GM18870 (cell line): ENCODE results near the gene MSH3.
"Not testable (repeated sequence)": the region's sequence is repeated elsewhere in the genome, so short reads cannot be mapped to it uniquely, and the experiment has no call there.

Experiments
- ATAC-seq: cut with Tn5 transposase; IDR thresholded peaks from one replicate; pipeline ENCODE4 v1.9.1; 2021; ENCODE audit warnings: moderate library complexity; ENCODE audit not compliant: unreplicated experiment

MSH3 gene

GRCh38 chr5:80655231-80655774, 851 bp downstream of the MSH3 start:
- no peak for ATAC-seq

GRCh38 chr5:80656425-80656824, 2.0 kb downstream of the MSH3 start:
- ATAC-seq, result no peak

GRCh38 chr5:80659106-80659505, 4.7 kb downstream of the MSH3 start:
- no peak for ATAC-seq

- ATAC-seq, result not testable (repeated sequence)
These were observed 6.2 kb downstream of the MSH3 start for GRCh38 chr5:80660661-80661060.

- ATAC-seq, result no peak
These were observed 7.7 kb downstream of the MSH3 start for GRCh38 chr5:80662108-80662507.

- ATAC-seq, result no peak
These were observed 10.6 kb downstream of the MSH3 start for GRCh38 chr5:80665057-80665456.

GRCh38 chr5:80667384-80667783, 12.9 kb downstream of the MSH3 start:
- ATAC-seq, result no peak

GRCh38 chr5:80668016-80668969, 13.8 kb downstream of the MSH3 start:
- ATAC-seq, result peak; percentile 65

GRCh38 chr5:80672140-80672736, 17.8 kb downstream of the MSH3 start:
- ATAC-seq, result no peak

GRCh38 chr5:80676706-80677105, 22.3 kb downstream of the MSH3 start:
- ATAC-seq, result no peak

GRCh38 chr5:80686757-80687156, 32.3 kb downstream of the MSH3 start:
- no peak for ATAC-seq

GRCh38 chr5:80688648-80689420, 34.4 kb downstream of the MSH3 start:
- no peak for ATAC-seq

GRCh38 chr5:80689627-80690026, 35.2 kb downstream of the MSH3 start:
- no peak for ATAC-seq

- no peak for ATAC-seq
These were observed 41.2 kb downstream of the MSH3 start for GRCh38 chr5:80695666-80696065.

GRCh38 chr5:80696450-80696849, 42.0 kb downstream of the MSH3 start:
- ATAC-seq, result no peak

GRCh38 chr5:80697100-80697499, 42.6 kb downstream of the MSH3 start:
- no peak for ATAC-seq

- ATAC-seq, result no peak
These were observed 43.9 kb downstream of the MSH3 start for GRCh38 chr5:80698369-80698768.

GRCh38 chr5:80701597-80701996, 47.1 kb downstream of the MSH3 start:
- ATAC-seq, result no peak

GRCh38 chr5:80703291-80703690, 48.8 kb downstream of the MSH3 start:
- ATAC-seq, result no peak

GRCh38 chr5:80703747-80704146, 49.3 kb downstream of the MSH3 start:
- no peak for ATAC-seq

GRCh38 chr5:80704221-80704620, 49.8 kb downstream of the MSH3 start:
- ATAC-seq, result no peak
